ENCODE results near the gene FXYD3. TPM values are rescaled to one million over a fixed set of nuclear protein-coding genes. Genes with fewer than 3 reads are reported as not detected.

Gene FXYD3
- total RNA-seq, 1 experiment from 2014 or later, result 3.7 TPM

DNA sequence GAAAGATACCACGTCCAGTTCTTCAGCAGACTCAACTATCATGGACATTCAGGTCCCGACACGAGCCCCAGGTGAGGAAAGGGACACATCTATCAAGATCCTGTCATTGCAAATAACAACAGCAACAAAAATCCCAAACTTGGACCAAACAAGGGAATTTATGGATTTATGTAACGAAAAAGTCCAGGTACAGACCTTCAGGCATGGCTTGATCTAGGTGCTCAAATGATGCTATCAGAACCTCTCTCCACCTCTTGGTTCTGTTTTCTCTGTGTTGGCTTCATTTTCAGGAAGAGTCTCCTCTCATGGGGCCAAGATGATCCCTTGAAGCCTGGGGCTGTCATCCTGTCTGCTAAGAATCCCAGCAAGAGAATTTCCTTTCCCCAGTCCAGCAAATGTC, 41.8 kb downstream of the FXYD3 start:
- DNase-seq (ENCODE audit: low read depth), result no peak

DNA sequence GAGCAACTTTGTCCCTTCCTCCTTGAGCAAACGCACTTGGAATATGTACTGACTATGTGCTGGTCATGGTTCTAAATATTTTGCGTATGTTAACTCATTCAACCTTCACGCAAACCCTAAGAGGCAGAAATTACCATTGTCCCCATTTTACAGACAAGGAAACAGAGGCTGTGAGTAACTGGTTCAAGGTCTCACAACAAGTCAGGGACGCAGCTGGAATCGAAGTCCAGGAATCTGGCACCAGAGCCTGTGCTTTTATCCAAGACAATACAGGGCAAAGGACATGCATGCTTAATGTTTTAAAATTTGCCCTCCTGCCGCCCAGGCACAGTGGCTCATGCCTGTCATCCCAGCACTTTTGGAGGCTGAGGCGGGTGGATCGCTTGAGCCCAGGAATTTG, 44.0 kb downstream of the FXYD3 start:
- no peak for DNase-seq (ENCODE audit: low read depth)

DNA sequence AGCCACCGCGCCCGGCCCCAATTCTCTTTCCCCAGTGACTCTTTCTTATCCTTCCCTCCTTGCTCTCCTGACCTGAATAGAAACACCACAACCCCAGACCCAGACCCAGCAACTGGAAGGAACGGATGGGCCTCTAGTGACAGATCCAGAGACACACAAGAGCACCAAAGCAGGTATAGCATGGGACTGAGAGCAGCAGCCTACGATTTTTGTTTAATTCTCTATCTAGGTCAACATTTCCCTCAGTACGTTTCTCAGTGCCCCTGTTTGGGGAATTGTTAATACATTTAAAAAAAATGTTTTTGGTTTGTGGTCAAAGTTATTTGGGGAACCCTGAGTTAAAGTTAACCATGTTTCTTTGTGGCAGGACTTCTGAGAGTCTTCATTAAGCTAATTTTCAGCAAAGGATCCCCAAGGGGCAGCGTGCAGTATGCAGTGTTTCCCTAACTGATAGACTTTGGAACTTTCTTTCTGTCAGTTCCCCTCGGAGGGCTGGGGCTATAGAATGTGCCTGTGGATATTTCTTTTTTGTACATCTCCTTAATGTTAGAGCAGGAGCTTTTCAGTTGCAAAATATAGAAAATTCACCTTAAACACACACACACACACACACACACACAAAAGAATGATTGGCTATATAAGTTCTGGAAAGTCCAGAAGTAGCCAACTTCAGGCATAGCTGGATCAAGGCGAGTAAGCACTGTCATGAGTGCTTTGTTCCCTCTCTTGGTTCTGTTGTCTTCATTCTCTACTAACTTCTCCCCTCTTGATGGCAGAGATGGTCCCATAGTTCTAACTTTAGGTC, 45.2 kb downstream of the FXYD3 start:
- DNase-seq (ENCODE audit: low read depth), result no peak

DNA sequence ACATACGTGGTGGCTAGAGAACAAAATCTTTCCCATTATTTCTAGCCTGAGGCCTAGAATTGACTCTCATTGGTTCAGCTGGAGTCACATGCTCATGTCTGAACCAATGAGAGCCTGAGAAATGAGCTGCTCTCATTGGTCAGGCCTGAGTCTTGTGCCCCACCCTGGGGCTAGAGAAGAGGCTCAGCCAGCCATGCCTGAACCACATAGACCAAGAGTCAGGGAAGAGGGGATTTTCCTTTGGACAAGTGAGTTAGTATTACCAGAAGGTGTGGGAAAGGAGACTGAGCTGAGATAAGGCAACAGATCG, 45.8 kb downstream of the FXYD3 start:
- DNase-seq (ENCODE audit: low read depth), result no peak

DNA sequence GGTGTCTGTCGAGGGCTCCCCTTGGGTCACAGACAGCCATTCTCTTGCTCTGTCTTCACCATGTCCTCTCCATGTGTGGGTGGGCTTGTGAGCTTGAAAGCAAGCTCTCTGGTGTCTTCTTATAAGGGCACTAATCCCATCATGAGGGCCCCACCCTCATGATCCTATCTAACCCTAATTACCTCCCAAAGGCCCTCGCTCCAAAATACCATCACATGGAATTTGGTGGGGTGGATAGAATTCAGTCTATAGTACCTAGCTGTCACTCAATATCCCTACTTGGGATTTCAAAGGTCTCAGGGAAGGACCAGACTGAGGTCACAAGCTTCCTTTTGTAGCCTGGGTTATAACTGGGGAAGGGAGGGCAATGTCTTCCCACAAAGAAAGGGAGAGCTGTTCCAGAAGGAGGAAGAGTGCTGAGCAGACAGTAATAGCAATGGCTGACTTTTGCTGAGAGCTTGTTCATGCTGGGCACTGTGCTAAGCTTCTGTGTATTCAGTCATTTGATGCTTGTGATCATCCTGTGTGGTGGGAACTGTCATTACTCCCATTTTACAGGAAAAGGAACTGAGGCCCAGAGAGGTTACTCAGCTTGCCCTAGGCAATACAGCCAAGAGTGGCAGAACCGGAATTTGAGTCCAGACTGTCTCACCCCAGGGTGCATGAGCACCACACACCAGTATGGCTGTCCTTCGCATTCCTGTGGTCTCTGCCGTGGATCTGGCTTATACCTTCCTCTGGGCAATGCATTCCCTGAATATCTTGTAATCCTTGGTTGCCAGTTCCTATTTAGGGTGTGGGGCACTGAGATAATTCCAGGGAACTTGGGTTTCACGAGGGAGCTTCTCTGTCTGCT, 47.1 kb downstream of the FXYD3 start:
- peak; percentile 92 for DNase-seq (ENCODE audit: low read depth)

DNA sequence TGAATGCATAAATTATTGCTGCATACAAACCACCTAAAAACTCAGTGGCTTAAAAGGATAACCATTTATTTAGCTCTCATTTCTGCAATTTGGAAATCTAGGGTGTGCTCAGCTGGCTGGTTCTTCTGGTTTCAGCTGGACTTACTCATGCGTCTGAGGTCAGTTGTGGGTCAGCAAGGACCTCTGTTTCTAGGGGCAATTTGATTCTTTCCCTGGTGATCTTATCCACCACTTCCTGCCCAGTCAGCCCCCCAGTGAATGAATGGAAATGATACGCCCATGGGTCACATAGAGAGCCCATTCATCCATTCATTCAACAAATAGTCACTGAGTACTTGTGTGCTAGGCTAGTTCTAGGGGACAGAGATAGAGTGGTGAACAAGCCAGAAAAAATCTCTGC, 48.8 kb downstream of the FXYD3 start:
- peak; percentile 49 for DNase-seq (ENCODE audit: low read depth)

DNA sequence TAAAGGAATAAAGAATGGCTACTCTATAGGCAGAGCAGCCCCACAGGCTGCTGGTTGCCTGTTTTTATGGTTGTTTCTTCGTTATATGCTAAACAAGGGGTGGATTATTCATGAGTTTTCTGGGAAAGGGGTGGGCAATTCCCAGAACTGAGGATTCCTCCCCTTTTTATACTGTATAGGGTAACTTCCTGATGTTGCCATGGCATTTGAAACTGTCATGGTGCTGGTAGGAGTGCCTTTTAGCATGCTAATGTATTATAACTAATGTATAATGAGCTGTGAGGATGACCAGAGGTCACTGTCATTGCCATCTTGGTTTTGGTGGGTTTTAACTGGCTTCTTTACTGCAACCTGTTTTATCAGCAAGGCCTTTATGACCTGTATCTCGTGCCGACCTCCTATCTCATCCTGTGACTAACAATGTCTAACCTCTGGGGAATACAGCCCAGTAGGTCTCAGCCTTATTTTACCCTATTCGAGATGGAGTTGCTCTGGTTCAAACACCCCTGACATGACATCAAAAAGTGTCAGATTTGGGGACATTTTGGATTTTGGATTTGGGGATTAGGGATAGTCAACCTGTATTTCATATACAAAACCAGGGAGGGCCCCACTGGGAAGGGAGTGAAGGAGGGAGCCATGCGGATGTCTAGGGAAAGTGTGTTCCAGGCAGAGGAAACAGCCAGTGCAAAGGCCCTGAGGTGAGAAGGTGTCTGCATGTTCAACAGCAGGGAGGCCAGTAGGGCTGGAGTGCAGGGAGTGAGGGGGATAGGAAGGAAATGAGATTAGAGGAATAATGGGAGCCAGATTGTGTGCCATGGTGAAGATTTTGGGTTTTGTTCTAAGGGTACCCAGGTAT, 49.8 kb downstream of the FXYD3 start:
- DNase-seq (ENCODE audit: low read depth), result no peak

DNA sequence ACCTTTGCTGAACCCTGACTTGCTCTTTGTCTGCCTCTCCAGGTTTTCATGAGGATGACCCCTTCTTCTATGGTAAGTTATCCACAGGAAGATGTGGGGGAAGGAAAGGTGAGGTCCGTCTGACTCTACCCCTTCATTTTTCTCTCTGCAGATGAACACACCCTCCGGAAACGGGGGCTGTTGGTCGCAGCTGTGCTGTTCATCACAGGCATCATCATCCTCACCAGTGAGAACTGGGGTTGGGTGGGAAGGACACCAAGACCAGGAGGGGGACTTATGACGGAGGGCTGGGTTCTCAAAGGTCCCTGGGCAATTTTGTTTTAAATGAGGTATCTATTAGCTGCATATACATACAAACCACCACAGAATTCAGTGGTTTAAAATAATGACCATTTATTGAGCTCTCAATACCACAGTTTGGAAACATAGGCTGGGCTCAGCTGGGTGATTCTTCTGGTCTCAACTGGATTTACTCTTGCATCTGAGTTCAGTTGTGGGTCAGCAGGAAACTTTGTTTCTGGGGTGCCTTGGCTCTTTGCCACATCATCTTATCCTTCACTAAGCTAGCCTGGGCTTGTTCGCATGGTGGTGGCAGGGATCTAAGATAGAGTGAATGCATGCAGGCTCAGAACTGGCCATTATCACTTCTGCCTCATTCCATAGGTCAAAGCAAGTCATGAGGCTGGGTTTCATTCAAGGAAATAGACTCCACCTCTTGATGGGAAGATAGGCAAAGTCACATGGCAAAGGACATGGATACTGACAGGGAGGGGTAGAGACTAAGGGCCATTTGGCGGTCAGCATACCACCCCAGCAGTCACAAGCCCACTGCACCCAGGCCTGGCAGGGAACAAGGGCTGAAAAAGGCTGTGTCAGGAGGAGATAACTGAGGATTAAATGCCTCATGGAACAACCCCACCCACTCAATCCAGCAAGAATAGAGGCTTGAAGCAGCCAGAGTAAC, 50.8 kb downstream of the FXYD3 start:
- DNase-seq (ENCODE audit: low read depth), result no peak

DNA sequence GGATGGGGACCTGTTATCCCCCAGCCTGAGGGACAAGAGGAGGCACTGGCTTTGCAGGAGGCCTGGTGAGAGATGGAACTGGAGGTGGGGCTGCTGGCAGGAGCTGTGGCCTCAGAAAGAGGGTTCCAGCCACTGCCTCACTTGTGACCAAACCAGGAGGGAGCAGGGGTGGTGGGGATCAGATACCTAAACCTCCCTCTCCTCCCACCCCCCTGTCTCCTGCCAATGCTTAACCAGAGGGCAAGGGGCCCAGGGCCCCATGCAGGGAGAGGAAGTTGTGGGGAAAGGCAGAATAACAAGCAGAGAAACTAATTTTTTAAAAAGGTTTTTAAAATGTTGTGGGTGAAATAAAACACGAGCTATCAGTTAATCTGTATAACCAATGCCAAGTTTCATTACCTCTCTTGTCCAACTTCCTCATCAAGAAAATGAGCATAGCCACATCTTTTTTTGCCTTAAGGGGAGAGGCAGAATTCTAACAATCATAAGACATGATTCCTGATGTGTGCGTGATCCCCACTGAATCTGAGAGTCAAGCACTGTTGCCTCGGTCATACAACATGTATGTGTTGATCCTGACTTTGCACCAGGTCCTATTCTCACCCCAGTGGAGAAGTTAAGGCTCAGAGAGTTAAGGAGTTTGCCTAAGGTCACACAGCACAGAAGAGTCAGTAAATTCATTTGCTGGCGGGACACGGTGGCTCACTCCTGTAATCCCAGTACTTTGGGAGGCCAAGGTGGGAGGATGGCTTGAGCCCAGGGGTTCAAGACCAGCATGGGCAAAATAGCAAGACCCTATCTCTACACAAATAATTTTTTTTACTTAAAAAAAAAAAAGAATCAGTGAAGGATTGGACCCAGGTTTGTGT, 51.9 kb downstream of the FXYD3 start:
- peak; percentile 30 for DNase-seq (ENCODE audit: low read depth)

DNA sequence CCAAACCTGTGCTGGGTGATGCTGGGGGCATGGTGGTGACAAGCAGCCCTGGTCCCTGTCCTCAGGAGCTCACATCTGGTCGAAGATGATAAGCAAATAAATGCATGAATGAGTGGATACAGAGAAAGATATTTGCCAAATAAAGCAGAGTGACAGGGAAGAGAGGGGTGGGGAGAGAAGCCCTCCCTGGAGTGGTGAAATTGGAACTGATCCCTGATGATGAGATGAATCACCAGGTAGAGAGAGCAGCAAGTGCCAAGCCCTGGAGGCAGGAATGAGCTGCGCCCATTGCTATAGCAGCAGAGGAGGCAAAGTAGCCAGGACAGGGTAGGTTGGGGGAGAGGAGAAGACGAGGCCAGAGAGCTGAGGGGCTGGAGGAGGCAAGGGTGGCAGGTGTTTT, 52.6 kb downstream of the FXYD3 start:
- peak; percentile 85 for DNase-seq (ENCODE audit: low read depth)

DNA sequence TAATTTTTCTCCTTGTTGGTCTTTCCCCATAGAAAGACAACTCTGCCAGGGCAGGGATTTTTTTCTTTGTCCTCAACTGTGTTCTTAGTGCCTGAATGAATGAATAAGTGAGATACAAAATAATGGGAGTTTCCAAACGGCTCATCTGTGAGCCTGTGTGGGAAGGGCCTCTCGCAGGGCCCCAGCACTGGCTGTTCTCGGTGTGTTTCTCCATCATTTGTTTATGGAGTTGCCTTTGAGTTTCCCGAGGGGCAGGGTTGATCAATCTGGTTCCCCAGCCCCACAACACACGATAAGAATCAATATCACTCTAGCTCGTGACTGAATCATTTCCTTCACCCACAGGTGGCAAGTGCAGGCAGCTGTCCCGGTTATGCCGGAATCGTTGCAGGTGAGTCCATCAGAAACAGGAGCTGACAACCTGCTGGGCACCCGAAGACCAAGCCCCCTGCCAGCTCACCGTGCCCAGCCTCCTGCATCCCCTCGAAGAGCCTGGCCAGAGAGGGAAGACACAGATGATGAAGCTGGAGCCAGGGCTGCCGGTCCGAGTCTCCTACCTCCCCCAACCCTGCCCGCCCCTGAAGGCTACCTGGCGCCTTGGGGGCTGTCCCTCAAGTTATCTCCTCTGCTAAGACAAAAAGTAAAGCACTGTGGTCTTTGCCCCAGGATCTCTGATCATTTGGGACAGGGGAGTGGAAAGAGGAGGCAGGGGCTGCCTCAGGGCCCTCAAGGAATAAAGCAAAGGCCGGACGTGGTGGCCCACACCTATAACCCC, 53.8 kb downstream of the FXYD3 start:
- no peak for DNase-seq (ENCODE audit: low read depth)

DNA sequence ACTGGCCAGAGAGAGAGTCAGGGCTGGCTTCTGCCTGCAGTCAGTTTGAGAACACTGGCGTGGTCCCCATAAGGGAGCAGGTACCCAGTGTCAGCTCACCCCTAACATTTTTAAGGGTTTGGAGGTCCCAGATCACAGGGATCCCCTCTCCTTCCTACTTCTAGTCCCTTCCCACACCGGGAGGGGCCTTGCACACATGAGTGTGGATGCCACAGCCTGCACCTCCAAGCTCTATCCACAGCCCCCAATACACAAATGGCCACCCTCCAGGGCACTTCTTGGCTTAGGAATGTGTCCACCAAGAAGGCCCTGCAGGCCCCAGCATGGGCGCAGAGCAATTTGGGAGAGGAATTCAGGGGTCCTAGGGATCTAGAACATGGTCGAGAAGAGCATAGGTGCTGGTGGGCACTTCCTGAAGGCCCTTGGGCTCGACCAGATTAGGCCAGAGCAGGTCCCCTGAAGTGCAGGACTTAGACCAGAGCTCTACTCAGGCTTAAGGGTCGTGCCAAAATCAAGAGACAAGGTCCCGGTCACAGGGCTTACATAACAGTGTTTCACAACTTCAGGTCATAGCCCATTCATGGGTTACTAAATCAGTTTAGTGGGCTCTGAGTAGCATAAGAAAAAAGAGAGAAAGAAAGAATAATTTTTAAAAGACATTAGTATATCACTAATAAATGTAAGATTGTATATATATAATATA, 54.9 kb downstream of the FXYD3 start:
- DNase-seq (ENCODE audit: low read depth), result no peak

DNA sequence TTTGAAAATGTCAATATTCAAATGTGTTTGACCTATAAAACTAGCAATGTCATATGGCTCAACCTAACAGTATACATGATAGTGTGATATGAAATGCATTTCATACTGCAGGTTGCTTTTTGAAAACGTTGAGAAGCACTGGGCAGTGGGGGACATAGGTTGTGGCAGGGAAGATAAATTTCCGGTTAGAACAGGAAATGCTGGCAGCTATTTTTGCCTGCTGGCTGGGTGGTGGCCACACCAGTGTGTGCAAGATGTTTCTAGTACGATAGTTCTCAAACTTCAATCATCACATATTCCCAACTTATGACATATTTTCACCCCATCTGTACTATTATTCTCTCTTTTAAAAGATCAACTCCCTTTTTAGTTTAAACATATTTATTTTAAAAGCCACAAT, 56.1 kb downstream of the FXYD3 start:
- DNase-seq (ENCODE audit: low read depth), result no peak

Other genes starting within 250 kb of the FXYD3 start
- 4.1 and 4.5 TPM in 2 replicates for gene ZNF30, start 188.9 kb upstream of the FXYD3 start, total RNA-seq (2014; rRNA removed; shearing (Covaris generic))
- gene ZNF792, start 151.6 kb upstream of the FXYD3 start, total RNA-seq (2014; rRNA removed; shearing (Covaris generic)), result 7.2 and 7.4 TPM in 2 replicates
- gene GRAMD1A, start 115.5 kb upstream of the FXYD3 start, total RNA-seq (2014; rRNA removed; shearing (Covaris generic)), result 18.0 and 21.9 TPM in 2 replicates
- gene SCN1B, start 85.4 kb upstream of the FXYD3 start, total RNA-seq (2014; rRNA removed; shearing (Covaris generic)), result 4.9 and 8.4 TPM in 2 replicates
- 0.10 TPM in 1 of 2 replicates, not detected in the other for gene HPN, start 74.1 kb upstream of the FXYD3 start, total RNA-seq (2014; rRNA removed; shearing (Covaris generic))
- 0.36 TPM in 1 of 2 replicates, not detected in the other for gene LGI4, start 19.2 kb downstream of the FXYD3 start, total RNA-seq (2014; rRNA removed; shearing (Covaris generic))
- gene FXYD1, start 23.0 kb downstream of the FXYD3 start, total RNA-seq (2014; rRNA removed; shearing (Covaris generic)), result 0.98 TPM in 1 of 2 replicates, not detected in the other
- gene FXYD7, start 27.4 kb downstream of the FXYD3 start, total RNA-seq (2014; rRNA removed; shearing (Covaris generic)), result not detected in 2 replicates
- gene FXYD5, start 38.9 kb downstream of the FXYD3 start, total RNA-seq (2014; rRNA removed; shearing (Covaris generic)), result 258 and 338 TPM in 2 replicates
- not detected in 2 replicates for gene FAM187B, start 112.9 kb downstream of the FXYD3 start, total RNA-seq (2014; rRNA removed; shearing (Covaris generic))
- 1.8 TPM in 2 replicates for gene LSR, start 133.2 kb downstream of the FXYD3 start, total RNA-seq (2014; rRNA removed; shearing (Covaris generic))
- gene USF2, start 153.1 kb downstream of the FXYD3 start, total RNA-seq (2014; rRNA removed; shearing (Covaris generic)), result 33.9 and 37.4 TPM in 2 replicates
- gene HAMP, start 166.7 kb downstream of the FXYD3 start, total RNA-seq (2014; rRNA removed; shearing (Covaris generic)), result not detected in 2 replicates
- not detected in 2 replicates for gene MAG, start 176.3 kb downstream of the FXYD3 start, total RNA-seq (2014; rRNA removed; shearing (Covaris generic))
- 0.20 and 0.24 TPM in 2 replicates for gene CD22, start 213.4 kb downstream of the FXYD3 start, total RNA-seq (2014; rRNA removed; shearing (Covaris generic))
- gene FFAR1, start 232.1 kb downstream of the FXYD3 start, total RNA-seq (2014; rRNA removed; shearing (Covaris generic)), result not detected in 2 replicates
- gene FFAR3, start 242.6 kb downstream of the FXYD3 start, total RNA-seq (2014; rRNA removed; shearing (Covaris generic)), result not detected in 2 replicates

Measured in RPMI7951 (cell line).